Activated T-cell treated with anti-CD3 and anti-CD28 coated beads, Interleukin-2, amount 50 U/mL, for 48 hours (primary cell): ENCODE results near the gene PAPSS1.
"Not testable (repeated sequence)": the region's sequence is repeated elsewhere in the genome, so short reads cannot be mapped to it uniquely, and the experiment has no call there.

ENCODE experiments used
- DNase-seq, 2 experiments: peaks; one replicate each; pipeline ENCODE4 v3.0.0-alpha.2; 2020

PAPSS1 gene

GRCh38 chr4:107719922-107720722, at the start of gene PAPSS1:
PAPSS1 (minus strand) TSS chr4:107720234; CDS start chr4:107720179, 55 bp downstream.
- DNase-seq = peak; percentile 93 to 96

- no peak for DNase-seq
Observed at GRCh38 chr4:107760281-107760947, 40.4 kb upstream of the PAPSS1 start.

- DNase-seq = no peak
Observed at GRCh38 chr4:107757864-107758476, 37.9 kb upstream of the PAPSS1 start.

- no peak for DNase-seq
Observed at GRCh38 chr4:107757283-107757682, 37.2 kb upstream of the PAPSS1 start.

- no peak for DNase-seq
Observed at GRCh38 chr4:107755841-107756356, 35.9 kb upstream of the PAPSS1 start.

- DNase-seq = no peak
Observed at GRCh38 chr4:107751670-107752069, 31.6 kb upstream of the PAPSS1 start.

GRCh38 chr4:107747748-107748486, 27.9 kb upstream of the PAPSS1 start:
- no peak for DNase-seq

- DNase-seq = no peak
Observed at GRCh38 chr4:107746161-107746560, 26.1 kb upstream of the PAPSS1 start.

GRCh38 chr4:107744532-107744931, 24.5 kb upstream of the PAPSS1 start:
- DNase-seq = no peak

GRCh38 chr4:107743532-107743931, 23.5 kb upstream of the PAPSS1 start:
- no peak for DNase-seq

GRCh38 chr4:107742791-107743190, 22.8 kb upstream of the PAPSS1 start:
- no peak for DNase-seq

GRCh38 chr4:107742196-107742595, 22.2 kb upstream of the PAPSS1 start:
- no peak for DNase-seq

GRCh38 chr4:107740950-107741701, 21.1 kb upstream of the PAPSS1 start:
- no peak for DNase-seq

GRCh38 chr4:107740381-107740780, 20.3 kb upstream of the PAPSS1 start:
- no peak for DNase-seq

GRCh38 chr4:107737450-107737849, 17.4 kb upstream of the PAPSS1 start:
- no peak for DNase-seq

GRCh38 chr4:107736924-107737448, 17.0 kb upstream of the PAPSS1 start:
- DNase-seq = peak; percentile 42 to 43

- no peak for DNase-seq
Observed at GRCh38 chr4:107736037-107736436, 16.0 kb upstream of the PAPSS1 start.

GRCh38 chr4:107734120-107734519, 14.1 kb upstream of the PAPSS1 start:
- no peak for DNase-seq

GRCh38 chr4:107733431-107733925, 13.4 kb upstream of the PAPSS1 start:
- no peak for DNase-seq

- DNase-seq = not testable (repeated sequence)
Observed at GRCh38 chr4:107729050-107729449, 9.0 kb upstream of the PAPSS1 start.

- not testable (repeated sequence) for DNase-seq
Observed at GRCh38 chr4:107726131-107726925, 6.3 kb upstream of the PAPSS1 start.
